ENCODE data around the gene ZNF331.

The ZNF331 gene

DNA sequence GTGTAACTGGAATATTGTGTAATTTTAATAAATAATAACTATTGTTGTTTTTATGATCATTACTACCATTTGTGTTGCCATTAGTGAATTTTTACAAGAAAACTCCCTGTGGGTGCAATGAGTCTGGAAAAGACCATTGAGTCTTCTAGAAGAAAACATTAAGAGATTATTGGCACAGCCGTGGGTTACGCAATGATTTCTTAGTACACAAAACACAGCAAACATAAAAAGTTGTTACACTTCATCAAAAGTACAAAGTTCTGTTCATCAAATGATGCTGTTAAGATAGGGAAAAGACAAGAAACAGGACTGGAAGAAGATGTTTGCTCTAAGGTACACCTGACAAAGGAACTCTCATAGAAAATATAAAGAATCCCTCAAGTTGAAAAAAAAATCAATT is 41.6 kb downstream of the ZNF331 start:
- no peak for DNase-seq

- no peak for DNase-seq
Observed at GRCh38 chr19:53580871-53581835, 43.2 kb downstream of the ZNF331 start.

DNA sequence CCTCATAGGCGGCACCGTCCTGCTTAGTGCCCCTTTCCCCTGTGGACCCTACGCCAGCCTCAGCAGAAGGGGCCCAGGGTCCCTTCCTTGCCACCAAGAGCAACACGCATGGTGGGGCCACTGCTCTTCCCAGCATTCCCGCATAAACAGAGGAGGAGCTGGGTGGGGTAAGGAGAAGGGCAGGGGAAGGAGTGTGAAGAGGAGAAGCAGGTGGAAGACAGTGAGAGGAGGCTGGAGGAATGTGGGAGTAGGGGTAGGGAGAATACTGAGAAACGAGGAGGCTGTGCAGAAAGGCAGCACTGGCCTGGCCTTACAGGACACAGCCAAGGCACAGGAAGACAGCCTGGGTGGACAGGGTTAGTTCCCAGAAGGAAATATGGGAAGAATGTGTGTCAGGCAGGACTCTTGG is 43.9 kb downstream of the ZNF331 start:
- no peak for DNase-seq

DNA sequence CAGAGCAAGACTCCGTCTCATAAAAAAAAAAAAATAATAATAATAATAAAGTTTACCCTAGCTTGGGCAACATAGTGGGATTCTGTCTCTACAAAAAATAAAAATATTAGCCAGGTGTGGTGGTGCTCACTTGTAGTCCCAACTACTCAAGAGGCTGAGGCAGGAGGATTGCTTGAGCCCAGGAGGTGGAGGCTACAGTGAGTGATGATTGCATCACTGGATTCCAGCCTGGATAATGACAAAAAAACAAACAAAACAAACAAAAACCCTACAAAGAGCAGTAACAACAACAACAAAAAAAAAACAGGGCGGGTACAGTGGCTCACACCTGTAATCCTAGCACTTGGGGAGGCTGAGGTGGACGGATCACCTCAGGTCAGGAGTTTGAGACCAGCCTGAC is 45.2 kb downstream of the ZNF331 start:
- DNase-seq = no peak

DNA sequence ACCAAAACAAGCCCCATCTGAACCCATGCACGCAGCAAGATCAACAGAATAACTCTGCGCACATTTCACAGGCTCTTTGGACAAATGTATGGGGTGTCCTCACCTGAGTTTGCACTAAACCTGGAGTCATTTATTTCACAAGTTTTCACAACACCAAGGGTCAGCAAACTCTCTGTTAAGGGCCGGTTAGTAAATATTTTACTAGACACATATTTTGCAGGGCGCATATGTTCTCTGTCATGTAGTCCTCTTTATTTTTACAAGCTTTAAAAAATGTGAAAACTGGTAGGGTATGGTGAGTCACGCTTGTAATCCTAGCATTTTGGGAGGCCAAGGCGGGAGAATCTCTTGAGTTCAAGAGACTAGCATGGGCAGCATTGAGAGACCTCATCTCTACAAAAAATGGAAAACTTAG is 48.3 kb downstream of the ZNF331 start:
- no peak for DNase-seq

- DNase-seq = no peak
Observed at GRCh38 chr19:53594811-53595509, 57.0 kb downstream of the ZNF331 start.

DNA sequence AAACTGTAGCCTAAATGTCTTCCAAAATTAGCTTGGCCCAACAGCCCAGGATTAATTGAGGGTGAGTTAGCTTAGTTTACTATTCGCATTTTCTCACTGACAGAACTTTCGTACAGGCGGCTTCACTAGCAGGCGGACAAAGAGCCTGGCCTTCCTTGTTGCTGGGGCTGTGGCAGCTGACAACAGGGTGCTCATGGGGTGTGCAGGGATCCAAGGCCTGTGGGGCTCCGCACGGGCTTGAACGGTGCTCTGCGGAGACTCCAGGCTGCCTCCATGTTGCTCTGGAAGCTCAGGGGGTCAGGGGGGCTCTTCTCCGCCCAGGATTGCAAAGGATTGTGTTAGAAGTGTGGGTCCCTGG is 57.5 kb downstream of the ZNF331 start:
- no peak for DNase-seq

GRCh38 chr19:53596056-53596455 is 58.1 kb downstream of the ZNF331 start:
- DNase-seq = no peak

- no peak for DNase-seq
Observed at GRCh38 chr19:53597023-53597422, 59.1 kb downstream of the ZNF331 start.

- no peak for DNase-seq
Observed at GRCh38 chr19:53598361-53598760, 60.4 kb downstream of the ZNF331 start.

- no peak for DNase-seq
Observed at GRCh38 chr19:53600217-53600616, 62.3 kb downstream of the ZNF331 start.

DNA sequence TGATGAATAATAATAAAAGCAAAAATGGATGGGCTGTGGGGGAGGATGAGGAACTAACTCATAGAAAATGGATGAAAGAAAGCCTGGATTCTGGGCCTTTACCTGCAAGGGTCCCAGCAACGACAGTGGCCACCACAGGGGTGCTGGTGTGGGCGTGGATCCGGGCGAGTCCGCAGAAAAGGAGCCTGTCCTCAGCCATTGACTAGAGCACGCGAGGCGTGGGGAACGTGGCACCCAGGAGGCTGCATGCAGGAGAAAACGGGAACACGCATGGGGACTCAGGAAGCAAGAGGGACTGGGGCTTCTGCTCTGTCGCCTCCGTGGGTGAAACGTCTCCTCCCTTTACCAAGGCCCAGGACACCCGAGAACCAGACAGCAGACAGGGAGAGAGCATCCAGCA is 68.1 kb downstream of the ZNF331 start:
- no peak for DNase-seq

DNA sequence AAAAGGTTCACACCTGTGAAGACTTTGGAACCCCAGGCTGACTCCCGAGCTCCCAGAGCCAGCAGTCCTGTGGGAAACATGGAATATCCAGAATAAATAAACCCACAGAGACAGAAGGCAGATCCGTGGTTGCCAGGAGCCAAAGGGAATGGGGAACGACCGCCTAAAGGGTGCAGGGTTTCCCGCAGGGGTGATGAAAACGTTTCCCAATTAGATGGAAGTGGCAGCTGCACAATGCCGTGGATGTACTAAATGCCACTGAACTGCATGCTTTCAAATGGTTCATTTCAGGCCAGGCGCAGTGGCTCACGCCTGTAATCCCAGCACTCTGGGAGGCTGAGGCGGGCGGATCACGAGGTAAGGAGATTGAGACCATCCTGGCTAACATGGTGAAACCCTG is 70.4 kb downstream of the ZNF331 start:
- no peak for DNase-seq

DNA sequence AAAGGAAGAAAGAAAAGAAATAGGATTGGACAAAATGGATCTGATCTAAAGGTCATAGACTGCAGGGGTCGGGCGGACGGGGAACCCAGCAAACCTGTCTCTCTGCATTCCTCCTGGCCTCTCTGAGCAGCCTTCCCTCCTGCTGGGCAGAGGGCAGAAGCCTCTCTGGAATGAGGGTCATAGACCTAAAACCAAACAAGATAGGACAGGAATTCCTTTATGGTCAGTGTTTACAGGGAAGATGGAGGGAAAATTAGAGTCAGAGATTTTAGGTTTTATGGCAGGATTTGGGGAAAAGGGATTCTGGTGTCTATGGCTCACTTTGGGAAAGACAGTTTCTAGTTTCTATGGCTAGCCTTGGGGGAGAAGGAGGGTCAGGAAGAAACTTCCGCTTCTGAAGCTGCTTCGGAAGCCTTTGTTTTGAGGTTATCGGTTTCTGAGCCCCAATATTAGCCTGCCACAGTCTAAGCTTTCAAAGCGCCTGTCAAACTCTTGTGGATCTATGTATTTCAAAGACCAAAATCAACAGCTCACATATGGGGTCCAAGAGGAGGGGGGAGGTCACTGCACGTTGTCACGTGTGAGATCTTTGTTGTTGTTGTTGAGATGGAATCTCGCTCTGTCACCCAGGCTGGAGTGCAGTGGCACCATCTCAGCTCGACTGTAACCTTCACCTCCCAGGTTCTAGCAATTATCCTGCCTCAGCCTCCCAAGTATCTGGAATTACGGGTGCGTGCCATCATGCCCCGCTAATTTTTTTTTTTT is 75.0 kb downstream of the ZNF331 start:
- DNase-seq = no peak

DNA sequence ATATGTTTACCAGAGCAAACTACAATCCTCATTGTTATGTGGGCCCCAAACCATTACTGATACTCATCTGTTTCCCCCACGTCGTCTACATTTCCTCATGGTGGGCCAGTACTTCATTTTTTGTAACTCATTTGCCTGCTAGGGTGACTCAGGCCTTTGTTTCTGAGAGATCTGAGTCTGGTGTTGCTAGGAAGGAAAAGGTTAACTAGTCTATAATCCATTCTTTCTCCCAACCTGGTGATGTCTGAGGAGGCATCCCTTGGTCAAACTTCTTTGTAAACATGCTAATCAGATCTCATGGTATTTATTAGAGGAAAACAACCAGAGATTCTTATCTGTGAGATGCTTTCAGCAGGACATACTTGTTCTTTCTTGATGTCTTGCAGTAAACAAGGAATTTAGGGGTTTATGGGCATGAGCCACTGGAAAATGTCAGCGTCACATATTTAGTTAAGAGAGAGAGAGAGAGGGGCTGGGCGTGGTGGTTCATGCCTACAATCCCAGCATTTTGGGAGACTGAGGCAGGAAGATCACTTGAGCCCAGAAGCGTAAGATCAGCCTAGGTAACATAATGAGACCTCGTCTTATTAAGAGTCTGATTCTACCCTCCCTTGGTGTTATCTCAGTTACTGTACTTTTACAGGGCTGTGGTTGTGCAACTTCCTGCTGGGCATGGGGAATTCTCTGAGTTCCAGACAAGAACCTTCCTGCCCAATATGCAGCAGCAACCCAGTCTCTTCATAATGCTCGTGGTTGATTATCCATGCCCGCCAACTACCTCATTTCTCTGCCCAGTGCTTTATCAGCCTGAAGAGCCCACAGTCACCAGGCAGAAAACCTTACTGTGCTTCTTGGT is 84.2 kb downstream of the ZNF331 start:
- DNase-seq = no peak

GRCh38 chr19:53624771-53625545 is 87.0 kb downstream of the ZNF331 start:
- no peak for DNase-seq

DNA sequence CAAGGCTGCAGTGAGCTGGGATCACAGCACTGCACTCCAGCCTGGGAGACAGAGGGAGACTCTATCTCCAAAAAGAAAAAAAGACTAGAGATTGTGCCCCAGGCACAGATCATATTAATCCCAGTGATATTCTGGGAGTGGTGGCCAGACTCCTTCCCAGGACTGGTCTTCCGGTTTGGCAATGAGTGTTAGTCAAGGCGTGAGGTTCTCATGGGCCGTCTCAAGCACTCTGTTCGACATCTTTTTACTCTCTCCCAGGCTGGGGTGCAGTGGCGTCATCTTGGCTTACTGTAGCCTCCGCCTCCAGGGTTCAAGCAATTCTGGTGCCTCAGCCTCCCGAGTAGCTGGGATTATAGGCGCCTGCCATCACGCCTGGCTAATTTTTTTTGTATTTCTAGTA is 88.5 kb downstream of the ZNF331 start:
- no peak for DNase-seq

DNA sequence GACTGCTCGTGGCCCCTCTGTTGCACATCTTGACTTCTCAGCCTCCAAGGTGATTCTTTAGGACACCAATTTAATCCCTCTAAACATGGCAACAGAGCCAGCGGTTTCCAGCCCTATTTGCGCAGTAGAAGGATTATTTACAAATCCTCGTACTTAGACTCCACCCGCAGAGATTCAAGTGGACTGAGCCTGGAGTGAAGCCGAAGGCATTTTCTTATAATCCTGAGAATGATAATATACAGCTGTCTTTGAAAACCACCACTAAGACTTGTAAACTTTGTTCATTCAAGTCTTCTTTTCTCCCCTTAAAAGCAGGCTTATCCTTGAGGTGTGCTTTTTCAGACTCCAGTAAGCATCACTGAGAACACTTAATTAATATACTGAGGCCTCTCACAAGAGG is 89.0 kb downstream of the ZNF331 start:
- DNase-seq = no peak

All from stimulated activated CD4-positive, alpha-beta T cell treated with anti-CD3 and anti-CD28 coated beads, Interleukin-4, amount 100 ng/mL, for 4 hours (primary cell).